ENCODE measurements around the gene TBC1D4.

Gene TBC1D4

GRCh38 chr13:75486146-75487062 lies 4.4 kb upstream of the TBC1D4 start:
- DNase-seq = peak; percentile 84

GRCh38 chr13:75485286-75486062 lies 3.5 kb upstream of the TBC1D4 start:
- no peak for DNase-seq

- DNase-seq = no peak
Observed at GRCh38 chr13:75482820-75483079, 781 bp upstream of the TBC1D4 start.

- DNase-seq = peak; percentile 40
Observed at GRCh38 chr13:75481176-75482069, 546 bp downstream of the TBC1D4 start.

- DNase-seq = peak; percentile 31
Observed at GRCh38 chr13:75480671-75481175, 1.2 kb downstream of the TBC1D4 start.

- no peak for DNase-seq
Observed at GRCh38 chr13:75479102-75479740, 2.7 kb downstream of the TBC1D4 start.

- DNase-seq = no peak
Observed at GRCh38 chr13:75478659-75479058, 3.3 kb downstream of the TBC1D4 start.

GRCh38 chr13:75474956-75475355 lies 7.0 kb downstream of the TBC1D4 start:
- DNase-seq = no peak

- no peak for DNase-seq
Observed at GRCh38 chr13:75473468-75473867, 8.5 kb downstream of the TBC1D4 start.

GRCh38 chr13:75470676-75471075 lies 11.3 kb downstream of the TBC1D4 start:
- DNase-seq = no peak

- no peak for DNase-seq
Observed at GRCh38 chr13:75469047-75469446, 12.9 kb downstream of the TBC1D4 start.

- no peak for DNase-seq
Observed at GRCh38 chr13:75468602-75469001, 13.4 kb downstream of the TBC1D4 start.

GRCh38 chr13:75468098-75468497 lies 13.9 kb downstream of the TBC1D4 start:
- no peak for DNase-seq

- DNase-seq = no peak
Observed at GRCh38 chr13:75467040-75467728, 14.8 kb downstream of the TBC1D4 start.

GRCh38 chr13:75465236-75465635 lies 16.7 kb downstream of the TBC1D4 start:
- no peak for DNase-seq

- DNase-seq = no peak
Observed at GRCh38 chr13:75461314-75461713, 20.7 kb downstream of the TBC1D4 start.

- no peak for DNase-seq
Observed at GRCh38 chr13:75460644-75461043, 21.3 kb downstream of the TBC1D4 start.

GRCh38 chr13:75458696-75459422 lies 23.1 kb downstream of the TBC1D4 start:
- no peak for DNase-seq

- no peak for DNase-seq
Observed at GRCh38 chr13:75455962-75456361, 26.0 kb downstream of the TBC1D4 start.

- no peak for DNase-seq
Observed at GRCh38 chr13:75454497-75454896, 27.5 kb downstream of the TBC1D4 start.

GRCh38 chr13:75452564-75452963 lies 29.4 kb downstream of the TBC1D4 start:
- no peak for DNase-seq
